GM18907 (cell line): ENCODE results near the gene PAPOLA.
"Not testable (repeated sequence)": the region's sequence is repeated elsewhere in the genome, so short reads cannot be mapped to it uniquely, and the experiment has no call there.

Experiments
- ATAC-seq: cut with Tn5 transposase; IDR thresholded peaks from one replicate; pipeline ENCODE4 v1.9.1; 2021; ENCODE audit warnings: mild to moderate bottlenecking, moderate library complexity; ENCODE audit not compliant: unreplicated experiment

PAPOLA gene

GRCh38 chr14:96502621-96503305, 581 bp downstream of the PAPOLA start:
- peak; percentile 49 for ATAC-seq

DNA sequence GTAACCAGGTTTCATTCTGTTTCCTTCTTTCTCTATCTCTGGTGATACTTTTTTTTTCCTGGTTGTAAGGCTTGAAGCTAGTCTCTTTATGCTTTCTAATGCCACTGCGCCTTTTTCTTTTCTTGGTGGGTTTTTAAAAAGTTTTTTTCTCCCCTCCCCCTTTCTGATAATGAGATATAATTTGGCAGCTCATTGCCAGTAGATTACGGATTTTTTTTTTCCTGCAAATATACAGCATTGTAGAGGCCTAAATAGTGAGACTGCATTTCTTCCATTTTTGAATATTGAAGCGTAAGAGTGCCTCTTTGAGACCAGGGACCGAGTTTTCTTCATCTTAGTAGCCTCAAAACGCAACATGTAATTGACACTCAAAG, 1.1 kb downstream of the PAPOLA start:
- no peak for ATAC-seq

GRCh38 chr14:96504353-96504752, 2.2 kb downstream of the PAPOLA start:
- not testable (repeated sequence) for ATAC-seq

GRCh38 chr14:96507723-96508122, 5.5 kb downstream of the PAPOLA start:
- ATAC-seq: no peak

- ATAC-seq: peak; percentile 5
Measured at GRCh38 chr14:96508900-96509299, 6.7 kb downstream of the PAPOLA start.

DNA sequence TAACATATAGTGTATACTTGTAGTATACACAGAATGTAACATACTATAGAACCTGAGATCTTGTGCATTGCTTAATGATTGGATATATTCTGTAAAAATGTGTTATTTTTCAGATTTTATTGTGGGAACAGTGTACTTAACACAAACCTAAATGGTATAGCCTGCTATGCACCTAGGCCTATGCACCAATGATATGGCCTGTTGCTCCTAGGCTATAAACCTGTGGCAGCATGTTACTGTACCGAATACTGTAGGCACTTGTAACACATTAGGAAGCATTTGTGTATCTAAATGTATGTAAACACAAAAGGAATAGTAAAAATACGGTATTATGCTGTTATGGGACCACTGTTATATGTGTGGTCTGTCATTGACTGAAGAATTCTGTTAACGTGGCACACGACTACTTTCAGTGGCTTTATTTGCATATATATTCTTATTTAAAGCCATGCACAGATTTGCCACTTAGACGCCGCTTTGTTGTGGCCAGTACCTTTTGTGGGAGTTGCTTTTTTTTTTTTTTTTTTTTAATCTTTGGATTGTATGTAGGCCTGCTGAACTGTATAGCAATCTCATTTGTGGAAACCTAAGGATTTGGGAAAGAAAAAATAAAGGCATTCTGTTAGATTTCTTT, 7.4 kb downstream of the PAPOLA start:
- ATAC-seq: peak; percentile 47

GRCh38 chr14:96511146-96511545, 9.0 kb downstream of the PAPOLA start:
- no peak for ATAC-seq

- no peak for ATAC-seq
Measured at GRCh38 chr14:96511667-96512066, 9.5 kb downstream of the PAPOLA start.

DNA sequence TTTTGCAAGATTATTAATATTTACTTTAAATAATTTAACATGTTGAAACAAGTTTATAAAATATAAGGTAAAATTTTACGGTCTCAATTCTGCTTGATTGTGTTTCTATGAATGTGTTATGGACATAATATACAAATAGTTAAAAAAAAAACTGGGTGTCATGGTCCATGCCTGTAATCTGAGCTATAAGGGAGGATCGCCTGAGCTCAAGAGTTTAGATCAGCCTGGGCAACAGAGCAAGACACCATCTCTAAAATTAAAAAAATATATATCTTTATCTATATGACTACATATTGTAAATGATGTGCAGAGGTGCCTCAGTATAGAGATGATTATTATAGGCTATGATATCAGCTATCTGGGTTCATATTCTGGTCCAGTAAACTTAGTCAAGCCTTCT, 9.9 kb downstream of the PAPOLA start:
- no peak for ATAC-seq

DNA sequence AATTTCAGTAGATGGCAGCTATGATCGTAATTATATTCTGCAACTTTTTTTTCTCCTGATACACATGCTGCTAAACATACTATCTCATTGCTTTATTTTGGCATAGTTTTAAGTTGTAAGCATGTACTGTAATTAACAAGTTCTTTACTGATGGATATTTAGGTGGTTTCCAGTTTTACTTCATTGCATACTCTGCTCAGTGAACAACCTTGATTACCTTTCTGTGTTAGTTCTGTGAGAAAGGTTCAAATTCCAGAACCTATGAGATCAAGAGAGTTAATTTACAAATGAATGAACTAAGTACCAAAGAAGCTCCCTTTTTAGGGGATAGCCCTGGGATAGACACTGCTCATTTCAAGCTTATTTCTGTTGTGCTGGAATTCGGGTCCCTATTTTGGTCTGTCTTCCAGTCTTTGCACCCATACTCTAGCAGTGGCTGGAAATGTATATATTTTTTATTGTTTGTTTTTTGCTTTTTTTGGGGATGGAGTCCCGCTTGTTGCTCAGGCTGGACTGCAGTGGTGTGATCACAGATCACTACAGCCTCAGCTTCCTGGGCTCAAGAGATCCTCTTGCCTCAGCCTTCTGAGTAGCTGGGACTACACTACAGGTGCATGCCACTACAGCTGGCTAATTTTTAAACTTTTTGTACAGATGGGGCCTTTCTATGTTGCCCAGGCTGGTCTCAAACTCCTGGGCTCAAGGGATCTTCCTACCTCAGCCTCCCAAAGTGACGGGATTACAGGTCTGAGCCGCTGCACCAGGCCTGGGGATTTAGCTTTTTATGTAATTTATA, 10.6 kb downstream of the PAPOLA start:
- peak; percentile 35 for ATAC-seq

- no peak for ATAC-seq
Measured at GRCh38 chr14:96514694-96515093, 12.5 kb downstream of the PAPOLA start.

DNA sequence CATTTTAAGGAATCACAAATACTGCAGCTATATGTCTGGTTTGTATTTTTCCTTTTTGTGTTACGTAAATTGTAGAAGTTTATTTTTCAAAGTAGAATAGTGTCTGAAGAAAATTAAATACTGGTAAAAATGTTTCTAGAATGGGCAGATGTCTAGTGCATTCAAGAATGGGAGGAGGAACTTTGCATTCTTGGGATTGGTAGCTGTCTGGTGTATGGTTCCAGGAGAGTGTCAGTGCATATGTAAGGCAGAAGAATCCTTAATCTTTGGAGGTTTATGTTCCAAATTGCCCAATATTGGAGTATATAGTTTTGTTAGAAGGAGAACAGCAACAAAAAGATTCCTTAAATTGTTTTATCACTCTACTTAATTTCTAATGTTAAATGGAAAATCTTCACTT, 13.5 kb downstream of the PAPOLA start:
- ATAC-seq: no peak

GRCh38 chr14:96516351-96516750, 14.2 kb downstream of the PAPOLA start:
- ATAC-seq: no peak

- peak; percentile 71 for ATAC-seq
Measured at GRCh38 chr14:96519970-96520369, 17.8 kb downstream of the PAPOLA start.

DNA sequence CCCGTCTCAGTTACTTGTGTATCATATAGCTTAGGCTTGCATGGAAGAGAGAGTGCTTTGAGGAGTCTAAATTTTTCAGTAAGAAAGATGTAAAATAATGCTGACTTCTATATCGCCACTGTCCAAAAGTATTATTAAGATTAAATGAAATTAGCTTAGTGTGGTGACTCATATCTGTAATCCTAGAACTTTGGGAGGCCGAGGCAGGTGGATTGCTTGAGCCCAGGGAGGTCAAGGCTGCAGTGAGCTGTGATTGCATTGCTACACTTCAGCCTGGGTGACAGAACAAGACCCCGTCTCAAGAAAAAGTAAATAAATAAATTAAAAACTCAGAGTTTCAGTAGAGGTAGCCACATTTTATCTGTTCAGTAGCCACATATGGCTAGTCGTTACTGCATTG, 23.3 kb downstream of the PAPOLA start:
- ATAC-seq: no peak

- no peak for ATAC-seq
Measured at GRCh38 chr14:96532632-96533031, 30.4 kb downstream of the PAPOLA start.

DNA sequence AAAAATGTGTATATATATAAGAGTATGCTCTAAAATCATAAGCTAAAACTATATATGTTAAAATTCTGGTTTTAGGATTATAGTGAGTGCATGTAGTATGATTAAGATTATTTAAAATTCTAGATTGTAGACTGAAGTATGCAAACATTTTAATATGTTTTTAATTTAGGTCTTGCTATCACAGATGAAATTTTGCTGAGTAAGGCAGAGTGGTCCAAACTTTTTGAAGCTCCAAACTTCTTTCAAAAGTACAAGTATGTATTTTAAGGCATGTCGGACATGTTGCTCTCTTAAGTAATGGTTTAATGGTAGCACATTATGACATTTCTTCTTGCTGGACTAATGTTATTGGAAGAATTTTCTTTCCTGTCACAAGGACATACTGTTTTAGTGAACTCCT, 34.6 kb downstream of the PAPOLA start:
- no peak for ATAC-seq

DNA sequence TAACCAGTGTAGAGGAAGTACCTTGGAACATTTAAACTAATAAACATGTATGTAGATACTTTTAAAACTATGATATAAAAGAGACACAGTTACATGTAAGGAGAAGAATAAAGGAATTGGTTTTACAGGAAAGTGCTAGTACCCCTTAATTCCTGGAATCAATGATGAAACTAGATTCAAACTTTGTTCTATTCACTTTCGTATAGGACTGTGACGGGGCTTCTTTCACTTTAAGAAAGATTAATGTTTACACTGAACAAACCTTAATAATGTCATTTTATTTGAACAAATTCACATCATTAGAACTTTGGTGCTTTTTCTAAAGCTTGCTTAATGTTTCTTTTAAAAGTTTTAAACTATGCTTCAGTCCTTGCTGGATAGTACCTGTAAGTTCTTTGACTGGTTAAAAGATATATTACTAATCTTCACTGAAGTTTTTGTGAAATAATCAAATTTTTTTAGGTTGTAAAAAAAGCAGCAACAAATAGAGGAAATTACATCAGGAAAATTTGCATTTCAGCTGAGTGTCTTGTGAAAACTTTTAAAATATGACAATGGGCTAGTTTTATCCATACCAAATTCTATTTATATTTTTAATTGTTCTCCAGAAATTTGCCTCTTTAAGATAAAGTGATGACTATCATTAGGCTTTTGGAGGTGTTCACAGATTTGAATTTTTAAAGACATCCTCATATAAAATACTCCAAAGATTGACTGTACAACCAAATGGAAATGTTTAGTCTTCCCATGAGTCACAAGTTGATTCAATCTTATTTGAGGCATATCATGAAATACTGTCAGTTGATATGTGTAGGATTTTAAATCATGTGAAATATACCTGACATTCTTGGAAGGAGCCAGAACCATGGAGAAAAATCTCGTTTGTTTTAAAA, 36.2 kb downstream of the PAPOLA start:
- no peak for ATAC-seq

GRCh38 chr14:96538990-96539317, 36.8 kb downstream of the PAPOLA start:
- no peak for ATAC-seq

- no peak for ATAC-seq
Measured at GRCh38 chr14:96554315-96554910, 52.2 kb downstream of the PAPOLA start.

- no peak for ATAC-seq
Measured at GRCh38 chr14:96559571-96559970, 57.4 kb downstream of the PAPOLA start.
